Measurements from ENCODE around the gene RAVER2.
"Not testable (repeated sequence)": the region's sequence is repeated elsewhere in the genome, so short reads cannot be mapped to it uniquely, and the experiment has no call there.

Gene RAVER2

DNA sequence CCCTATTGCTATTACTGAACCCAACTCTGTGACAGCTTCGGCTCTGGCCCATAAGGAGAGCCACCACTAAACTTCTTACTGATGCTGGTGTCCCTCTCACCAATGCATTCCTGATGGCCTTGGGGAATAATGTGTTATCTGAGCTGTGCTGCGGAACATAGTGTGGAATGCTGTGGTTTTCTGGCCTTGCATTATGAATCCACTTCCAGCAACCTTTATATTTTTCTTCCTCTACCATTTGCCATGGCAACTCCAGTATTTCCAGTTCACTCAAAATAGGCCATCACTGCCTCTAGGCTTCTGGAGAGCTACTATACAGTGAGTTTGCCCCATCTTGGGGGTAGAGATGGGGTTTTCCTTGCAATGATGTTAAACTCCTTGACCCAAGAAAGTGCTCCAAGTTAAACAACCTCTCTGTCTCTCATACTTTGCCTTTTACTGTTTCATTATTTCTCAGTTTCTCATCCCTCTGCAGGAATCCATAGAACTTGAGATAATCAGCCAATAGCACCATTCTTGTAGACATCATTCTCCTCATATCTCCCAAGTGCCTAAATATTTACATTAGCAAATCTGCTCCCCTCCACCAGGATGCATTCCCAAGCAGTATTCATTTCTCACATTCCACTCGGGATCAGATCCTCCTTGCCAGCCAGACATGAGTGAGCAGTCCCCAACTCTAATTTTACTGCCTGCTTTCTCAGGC, 11.1 kb upstream of the RAVER2 start:
- no peak for DNase-seq (ENCODE audit: low read depth in 1 of 2, low spot score in 1 of 2)
- TF ChIP-seq GABPA (IDR thresholded peaks at IDR 0.05; ENCODE audit: low read depth) = no peak
- TF ChIP-seq, protein P1, sequence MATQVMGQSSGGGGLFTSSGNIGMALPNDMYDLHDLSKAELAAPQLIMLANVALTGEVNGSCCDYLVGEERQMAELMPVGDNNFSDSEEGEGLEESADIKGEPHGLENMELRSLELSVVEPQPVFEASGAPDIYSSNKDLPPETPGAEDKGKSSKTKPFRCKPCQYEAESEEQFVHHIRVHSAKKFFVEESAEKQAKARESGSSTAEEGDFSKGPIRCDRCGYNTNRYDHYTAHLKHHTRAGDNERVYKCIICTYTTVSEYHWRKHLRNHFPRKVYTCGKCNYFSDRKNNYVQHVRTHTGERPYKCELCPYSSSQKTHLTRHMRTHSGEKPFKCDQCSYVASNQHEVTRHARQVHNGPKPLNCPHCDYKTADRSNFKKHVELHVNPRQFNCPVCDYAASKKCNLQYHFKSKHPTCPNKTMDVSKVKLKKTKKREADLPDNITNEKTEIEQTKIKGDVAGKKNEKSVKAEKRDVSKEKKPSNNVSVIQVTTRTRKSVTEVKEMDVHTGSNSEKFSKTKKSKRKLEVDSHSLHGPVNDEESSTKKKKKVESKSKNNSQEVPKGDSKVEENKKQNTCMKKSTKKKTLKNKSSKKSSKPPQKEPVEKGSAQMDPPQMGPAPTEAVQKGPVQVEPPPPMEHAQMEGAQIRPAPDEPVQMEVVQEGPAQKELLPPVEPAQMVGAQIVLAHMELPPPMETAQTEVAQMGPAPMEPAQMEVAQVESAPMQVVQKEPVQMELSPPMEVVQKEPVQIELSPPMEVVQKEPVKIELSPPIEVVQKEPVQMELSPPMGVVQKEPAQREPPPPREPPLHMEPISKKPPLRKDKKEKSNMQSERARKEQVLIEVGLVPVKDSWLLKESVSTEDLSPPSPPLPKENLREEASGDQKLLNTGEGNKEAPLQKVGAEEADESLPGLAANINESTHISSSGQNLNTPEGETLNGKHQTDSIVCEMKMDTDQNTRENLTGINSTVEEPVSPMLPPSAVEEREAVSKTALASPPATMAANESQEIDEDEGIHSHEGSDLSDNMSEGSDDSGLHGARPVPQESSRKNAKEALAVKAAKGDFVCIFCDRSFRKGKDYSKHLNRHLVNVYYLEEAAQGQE (IDR thresholded peaks at IDR 0.05; ENCODE audit: insufficient replicate concordance, low read depth) = no peak
- TF ChIP-seq POLR2AphosphoS5 (IDR thresholded peaks at IDR 0.05; ENCODE audit: low read depth) = no peak
- TF ChIP-seq, protein P2, sequence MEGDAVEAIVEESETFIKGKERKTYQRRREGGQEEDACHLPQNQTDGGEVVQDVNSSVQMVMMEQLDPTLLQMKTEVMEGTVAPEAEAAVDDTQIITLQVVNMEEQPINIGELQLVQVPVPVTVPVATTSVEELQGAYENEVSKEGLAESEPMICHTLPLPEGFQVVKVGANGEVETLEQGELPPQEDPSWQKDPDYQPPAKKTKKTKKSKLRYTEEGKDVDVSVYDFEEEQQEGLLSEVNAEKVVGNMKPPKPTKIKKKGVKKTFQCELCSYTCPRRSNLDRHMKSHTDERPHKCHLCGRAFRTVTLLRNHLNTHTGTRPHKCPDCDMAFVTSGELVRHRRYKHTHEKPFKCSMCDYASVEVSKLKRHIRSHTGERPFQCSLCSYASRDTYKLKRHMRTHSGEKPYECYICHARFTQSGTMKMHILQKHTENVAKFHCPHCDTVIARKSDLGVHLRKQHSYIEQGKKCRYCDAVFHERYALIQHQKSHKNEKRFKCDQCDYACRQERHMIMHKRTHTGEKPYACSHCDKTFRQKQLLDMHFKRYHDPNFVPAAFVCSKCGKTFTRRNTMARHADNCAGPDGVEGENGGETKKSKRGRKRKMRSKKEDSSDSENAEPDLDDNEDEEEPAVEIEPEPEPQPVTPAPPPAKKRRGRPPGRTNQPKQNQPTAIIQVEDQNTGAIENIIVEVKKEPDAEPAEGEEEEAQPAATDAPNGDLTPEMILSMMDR (IDR thresholded peaks at IDR 0.05; ENCODE audit: insufficient read depth, low read length) = no peak
- no peak for TF ChIP-seq SPI1 (IDR thresholded peaks at IDR 0.05; ENCODE audit: borderline replicate concordance, low read depth)
- no peaks in the 10 kb centered on the region for H3K27me3 ChIP-seq (ENCODE audit: insufficient read depth, poor library complexity, severe bottlenecking)
- H3K4me3 ChIP-seq (replicated peaks; ENCODE audit: insufficient read depth, low read length) = no peak overlapping the region
- H3K27ac ChIP-seq (replicated peaks) = no peak overlapping the region

DNA sequence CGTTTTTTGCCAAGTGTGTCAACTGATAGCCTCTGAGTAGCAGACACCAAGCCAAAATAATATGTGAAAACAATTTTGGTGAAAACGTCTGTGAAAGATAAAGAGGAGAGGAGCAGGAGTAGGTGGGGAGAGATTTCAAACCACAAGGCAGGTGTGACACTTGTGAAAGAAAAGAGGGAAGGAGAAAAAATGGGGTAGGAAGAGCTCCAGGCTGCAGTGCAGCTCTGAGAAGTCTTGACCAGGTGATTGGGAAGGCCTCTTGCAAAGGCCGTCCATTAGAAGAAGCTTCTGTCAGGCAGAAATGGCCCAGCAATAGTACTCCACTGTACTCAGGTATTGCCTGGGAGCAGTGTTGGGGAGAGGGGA, 10.6 kb upstream of the RAVER2 start:
- Histone ChIP-seq H3K27me3 (ENCODE audit: insufficient read depth, poor library complexity, severe bottlenecking) (no peaks in the 10 kb centered on the region), H3K27ac (replicated peaks) (no peak overlapping the region), H3K4me3 (replicated peaks; ENCODE audit: insufficient read depth, low read length) (no peak overlapping the region)
- DNase-seq (ENCODE audit: low read depth in 1 of 2, low spot score in 1 of 2) = no peak
- TF ChIP-seq, protein P2 (IDR thresholded peaks at IDR 0.05; ENCODE audit: insufficient read depth, low read length) = no peak
- TF ChIP-seq GABPA (IDR thresholded peaks at IDR 0.05; ENCODE audit: low read depth) (no peak), POLR2AphosphoS5 (IDR thresholded peaks at IDR 0.05; ENCODE audit: low read depth) (no peak), SPI1 (IDR thresholded peaks at IDR 0.05; ENCODE audit: borderline replicate concordance, low read depth) (no peak)
- TF ChIP-seq, protein P1 (IDR thresholded peaks at IDR 0.05; ENCODE audit: insufficient replicate concordance, low read depth) = no peak

DNA sequence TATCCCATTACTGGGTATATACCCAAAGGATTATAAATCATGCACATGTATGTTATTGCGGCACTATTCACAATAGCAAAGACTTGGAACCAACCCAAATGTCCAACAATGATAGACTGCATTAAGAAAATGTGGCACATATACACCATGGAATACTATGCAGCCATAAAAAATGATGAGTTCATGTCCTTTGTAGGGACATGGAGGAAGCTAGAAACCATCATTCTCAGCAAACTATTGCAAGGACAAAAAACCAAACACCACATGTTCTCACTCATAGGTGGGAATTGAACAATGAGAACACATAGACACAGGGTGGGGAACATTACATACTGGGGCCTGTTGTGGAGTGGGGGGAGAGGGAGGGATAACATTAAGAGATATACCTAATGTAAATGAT, 4.2 kb upstream of the RAVER2 start:
- H3K27ac ChIP-seq (replicated peaks); H3K4me3 ChIP-seq (replicated peaks; ENCODE audit: insufficient read depth, low read length); H3K27me3 ChIP-seq (ENCODE audit: insufficient read depth, poor library complexity, severe bottlenecking); DNase-seq (ENCODE audit: low read depth in 1 of 2, low spot score in 1 of 2): not testable (repeated sequence)

DNA sequence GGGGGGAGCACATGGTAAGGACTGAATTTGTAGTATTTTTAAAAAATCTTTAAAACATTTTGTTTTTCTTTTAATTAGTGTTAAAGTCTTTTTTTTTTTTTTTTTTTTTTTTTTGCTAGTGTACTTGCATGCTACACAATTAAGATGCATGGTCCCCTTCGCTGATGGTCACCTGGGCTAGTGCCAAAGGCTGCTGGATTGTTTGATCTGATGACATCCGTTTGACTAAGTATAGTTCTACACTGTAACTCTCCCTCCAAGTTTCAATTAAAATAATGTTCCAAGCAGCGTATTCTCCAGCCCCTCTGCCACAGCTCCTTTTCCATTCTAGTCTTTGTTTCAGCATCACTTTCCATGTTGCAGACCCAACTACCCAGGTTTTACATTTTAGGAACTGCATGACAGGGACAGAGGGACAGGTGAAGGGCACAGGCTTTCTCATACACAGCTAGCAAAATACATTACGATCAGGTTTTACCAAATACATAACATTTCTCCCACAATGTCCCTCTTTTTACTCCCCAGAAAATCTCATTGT, 852 bp upstream of the RAVER2 start:
- TF ChIP-seq, protein P1 (IDR thresholded peaks at IDR 0.05; ENCODE audit: insufficient replicate concordance, low read depth) = no peak
- TF ChIP-seq, protein P2 (IDR thresholded peaks at IDR 0.05; ENCODE audit: insufficient read depth, low read length) = no peak
- TF ChIP-seq SPI1 (IDR thresholded peaks at IDR 0.05; ENCODE audit: borderline replicate concordance, low read depth) (no peak), GABPA (IDR thresholded peaks at IDR 0.05; ENCODE audit: low read depth) (no peak), POLR2AphosphoS5 (IDR thresholded peaks at IDR 0.05; ENCODE audit: low read depth) (no peak)
- no peak for DNase-seq (ENCODE audit: low read depth in 1 of 2, low spot score in 1 of 2)
- Histone ChIP-seq H3K4me3 (replicated peaks; ENCODE audit: insufficient read depth, low read length) (peak overlapping the region; percentile 85), H3K27me3 (ENCODE audit: insufficient read depth, poor library complexity, severe bottlenecking) (no peaks in the 10 kb centered on the region), H3K27ac (replicated peaks) (peak overlapping the region; percentile 85)

Data from HL-60 (cell line).